B cell (primary cell): ENCODE data around the gene FSTL5. TPM values are rescaled to one million over a fixed set of nuclear protein-coding genes. Genes with fewer than 3 reads are reported as not detected.

Experiments
- ATAC-seq: fragments of 200-7000 bp; cut with Tn5 transposase; one replicate; pipeline ENCODE4 v1.10.0; 2021; ENCODE audit warnings: low read depth, mild to moderate bottlenecking, moderate number of reproducible peaks, moderate library complexity
- CTCF ChIA-PET: fragments of 350-600 bp; sonication (Branson Sonifier 250); formaldehyde crosslinking; loops from one replicate; lab custom pipeline; 2021; ENCODE audit warnings: antibody characterized with exemption, inconsistent platforms; lab: Charles Lee
- POLR2A ChIA-PET: fragments of 350-600 bp; sonication (Branson Sonifier 250); formaldehyde crosslinking; loops from one replicate; lab custom pipeline; 2021; ENCODE audit warnings: antibody characterized with exemption; lab: Charles Lee
- DNase-seq: peaks from one replicate; pipeline ENCODE4 v3.0.0; 2013
- H2AFZ ChIP-seq: 2 replicates; pipeline ENCODE4 v1.6.1; 2012; ENCODE audit warnings: mild to moderate bottlenecking, low read depth, low read length; ENCODE audit not compliant: insufficient read depth, poor library complexity, severe bottlenecking
- H3K27ac ChIP-seq, 2 donors: 1 replicate in 1 of 2; 2 replicates in 1 of 2; pipeline ENCODE4 v1.5.1; 2012 to 2013; ENCODE audit warnings: low read length in 2 of 2, mild to moderate bottlenecking in 2 of 2, moderate library complexity in 1 of 2
- H3K27me3 ChIP-seq, 4 experiments: fragments of 200-600 bp in 1 of 4; sonication (generic) in 1 of 4; replicated peaks in 1 of 4; 1 replicate in 2 of 4; 2 replicates in 2 of 4; pipeline versions ENCODE4 v1.6.1 to v1.7.0; 2013 to 2016; ENCODE audit warnings: low read length in 3 of 4, mild to moderate bottlenecking in 2 of 4, mixed read lengths in 1 of 4, moderate library complexity in 1 of 4; ENCODE audit not compliant: insufficient read depth in 4 of 4, control insufficient read depth in 3 of 4; ENCODE audit errors: control extremely low read depth in 1 of 4
- H3K36me3 ChIP-seq, 2 experiments: replicated peaks in 1 of 2; 1 replicate in 1 of 2; 2 replicates in 1 of 2; pipeline versions ENCODE4 v1.6.1 to v1.7.1; 2013; ENCODE audit warnings: low read length in 1 of 2; ENCODE audit not compliant: insufficient read depth in 2 of 2, control insufficient read depth in 1 of 2; ENCODE audit errors: control extremely low read depth in 1 of 2, extremely low read depth in 1 of 2
- H3K4me1 ChIP-seq, 2 donors: fragments of 200-600 bp in 1 of 2; sonication (generic) in 1 of 2; 1 replicate in 1 of 2; 2 replicates in 1 of 2; pipeline versions ENCODE4 v1.5.1 to v1.6.1; 2013 to 2017; ENCODE audit warnings: low read length in 2 of 2; ENCODE audit not compliant: control insufficient read depth in 2 of 2, insufficient read depth in 2 of 2
- H3K4me2 ChIP-seq: replicated peaks from 2 replicates; pipeline ENCODE3; 2012; ENCODE audit warnings: mild to moderate bottlenecking, low read depth, low read length; ENCODE audit not compliant: poor library complexity, severe bottlenecking
- H3K4me3 ChIP-seq, 5 experiments: fragments of 200-600 bp in 1 of 5; sonication (generic) in 1 of 5; 1 replicate in 3 of 5; 2 replicates in 2 of 5; pipeline versions ENCODE4 v1.5.1 to v1.7.0; 2011 to 2016; ENCODE audit warnings: low read length in 4 of 5, mild to moderate bottlenecking in 4 of 5, low read depth in 2 of 5, control low read depth in 1 of 5, moderate library complexity in 1 of 5; ENCODE audit not compliant: insufficient read depth in 1 of 5; ENCODE audit errors: control extremely low read depth in 1 of 5, extremely low read depth in 1 of 5
- H3K79me2 ChIP-seq: fragments of 200-600 bp; sonication (generic); one replicate; pipeline ENCODE4 v1.6.0; 2016; ENCODE audit warnings: low read length; ENCODE audit not compliant: control insufficient read depth, insufficient read depth
- H3K9ac ChIP-seq: fragments of 200-600 bp; sonication (generic); 2 replicates; pipeline ENCODE4 v1.6.1; 2017; ENCODE audit warnings: mild to moderate bottlenecking, low read length, moderate library complexity
- H3K9me3 ChIP-seq, 3 donors: one replicate each; pipeline versions ENCODE4 v1.6.1 to v1.7.1; 2013; ENCODE audit warnings: low read length in 2 of 3; ENCODE audit not compliant: control insufficient read depth in 2 of 3, insufficient read depth in 1 of 3; ENCODE audit errors: control extremely low read depth in 1 of 3
- H4K20me1 ChIP-seq: 2 replicates; pipeline ENCODE4 v1.6.0; 2012; ENCODE audit warnings: mild to moderate bottlenecking, low read length; ENCODE audit not compliant: insufficient read depth, control insufficient read depth, poor library complexity, severe bottlenecking
- H3K27ac Mint-ChIP-seq: one replicate; pipeline ENCODE4 v1.8.0; 2021; ENCODE audit warnings: mixed read lengths
- H3K27me3 Mint-ChIP-seq: one replicate; pipeline ENCODE4 v1.8.0; 2021; ENCODE audit warnings: mixed read lengths
- H3K4me1 Mint-ChIP-seq: one replicate; pipeline ENCODE4 v1.8.0; 2021; ENCODE audit warnings: mixed read lengths
- H3K4me3 Mint-ChIP-seq: one replicate; pipeline ENCODE4 v1.8.0; 2021; ENCODE audit warnings: mixed read lengths
- H3K9me3 Mint-ChIP-seq: one replicate; pipeline ENCODE4 v1.8.0; 2022; ENCODE audit warnings: mixed read lengths; ENCODE audit not compliant: insufficient read depth
- CTCF ChIP-seq: fragments of 200-600 bp; IDR thresholded peaks from one replicate; pipeline ENCODE4 v1.8.0; 2022; ENCODE audit warnings: antibody characterized with exemption, mild to moderate bottlenecking
- EZH2 ChIP-seq: IDR thresholded peaks from 2 replicates; pipeline ENCODE4 v1.6.1; 2012; ENCODE audit warnings: borderline replicate concordance, low read depth, mild to moderate bottlenecking, moderate library complexity, low read length; ENCODE audit not compliant: insufficient read depth, poor library complexity, severe bottlenecking
- WGBS: methylation state at CpG from one replicate; pipeline ENCODE4 v1.1.5; 2013; ENCODE audit warnings: missing lambda C conversion rate; ENCODE audit not compliant: insufficient coverage; 5-methylcytosine and 5-hydroxymethylcytosine counted together
- intact Hi-C: fragments of 100-400 bp; cut with micrococcal nuclease; formaldehyde crosslinking; loops from one replicate; pipeline ENCODE4 v1.10.0; 2022
- polyA plus RNA-seq: library from polyadenylated mRNA; depleted of rRNA; stranded (reverse); fragments of >200 nt; gene quantifications from 2 replicates; pipeline ENCODE4 v1.2.3, GENCODE V29; 2012
- total RNA-seq, 2 donors: library from RNA; stranded (reverse); fragments of 120-200 nt in 1 of 2; gene quantifications; 1 replicate in 1 of 2; 2 replicates in 1 of 2; pipeline versions ENCODE4 v1.2.3 to v1.2.4, GENCODE V29; 2013 to 2022

The FSTL5 gene
- total and polyA plus RNA-seq, 2 donors (not counting 1 experiment from before 2014, with no cell fraction given): not detected

- Histone ChIP-seq H2AFZ (no peak overlapping the region), H3K27me3 (no peaks in the 10 kb centered on the region), H3K4me1 (no peaks in the 10 kb centered on the region), H3K4me2 (no peak overlapping the region), H3K36me3 (no peaks in the 10 kb centered on the region), H3K27ac (no peak overlapping the region), H3K9me3 (no peaks in the 10 kb centered on the region), H4K20me1 (no peaks in the 10 kb centered on the region), H3K79me2 (no peaks in the 10 kb centered on the region), H3K9ac (no peak overlapping the region), H3K4me3 (no peak overlapping the region)
- no peaks in the 10 kb centered on the region for H3K27me3 Mint-ChIP-seq
- no peak overlapping the region for H3K4me3 Mint-ChIP-seq
- intact Hi-C loops: no loop called here
- DNase-seq (no peak), ATAC-seq (no peak)
- CTCF ChIA-PET: no interaction called here
- WGBS: 100% methylated on average over 2 of the region's 3 CpGs
- TF ChIP-seq EZH2: no peak
- TF ChIP-seq CTCF: no peak
- peaks cover 2% of the 10 kb centered on the region for H3K9me3 Mint-ChIP-seq
- H3K4me1 Mint-ChIP-seq: no peaks in the 10 kb centered on the region
- no peak overlapping the region for H3K27ac Mint-ChIP-seq
- POLR2A ChIA-PET: no interaction called here
Observed at GRCh38 chr4:161393602-161394001, 770.2 kb downstream of the FSTL5 start.

- H3K27ac ChIP-seq: no peak overlapping the region
- WGBS: 87% methylated on average over 4 of the region's 6 CpGs
- no peak overlapping the region for H3K4me3 ChIP-seq
- no peaks in the 10 kb centered on the region for H3K9me3 ChIP-seq
- no peaks in the 10 kb centered on the region for H3K27me3 Mint-ChIP-seq
- no peak overlapping the region for H3K9ac ChIP-seq
- H2AFZ ChIP-seq: no peak overlapping the region
- no peak for ATAC-seq
- H3K4me1 Mint-ChIP-seq: no peaks in the 10 kb centered on the region
- H3K9me3 Mint-ChIP-seq: peaks cover 3% of the 10 kb centered on the region
- no peaks in the 10 kb centered on the region for H4K20me1 ChIP-seq
- H3K4me3 Mint-ChIP-seq: no peak overlapping the region
- no peaks in the 10 kb centered on the region for H3K4me1 ChIP-seq
- no peak overlapping the region for H3K4me2 ChIP-seq
- DNase-seq: no peak
- H3K79me2 ChIP-seq: no peaks in the 10 kb centered on the region
- H3K27ac Mint-ChIP-seq: no peak overlapping the region
- intact Hi-C loops: no loop called here
- ChIA-PET CTCF (no interaction called here), POLR2A (no interaction called here)
- no peak for TF ChIP-seq CTCF
- no peak for TF ChIP-seq EZH2
- H3K36me3 ChIP-seq: no peaks in the 10 kb centered on the region
- H3K27me3 ChIP-seq: no peaks in the 10 kb centered on the region
Observed at GRCh38 chr4:161382655-161383054, 781.1 kb downstream of the FSTL5 start.
